Progenitor cell of endocrine pancreas (in vitro differentiated cells): ENCODE measurements around the gene SOD2. TPM values are rescaled to one million over a fixed set of nuclear protein-coding genes. Genes with fewer than 3 reads are reported as not detected.

Experiments
- DNase-seq: peaks from one replicate; pipeline ENCODE4 v3.0.0; 2021; ENCODE audit warnings: low spot score; ENCODE audit not compliant: unreplicated experiment
- H3K27ac Mint-ChIP-seq: 2 replicates; pipeline ENCODE4 v1.8.0; 2021; ENCODE audit warnings: mild to moderate bottlenecking, moderate library complexity, mixed read lengths
- H3K27me3 Mint-ChIP-seq: 2 replicates; pipeline ENCODE4 v1.8.0; 2021; ENCODE audit warnings: mixed read lengths
- H3K36me3 Mint-ChIP-seq: 2 replicates; pipeline ENCODE4 v1.8.0; 2022; ENCODE audit warnings: mixed read lengths; ENCODE audit not compliant: insufficient read depth
- H3K4me1 Mint-ChIP-seq: 2 replicates; pipeline ENCODE4 v1.8.0; 2021; ENCODE audit warnings: low read depth, mixed read lengths
- H3K4me3 Mint-ChIP-seq: 2 replicates; pipeline ENCODE4 v1.8.0; 2021; ENCODE audit warnings: low read depth, mild to moderate bottlenecking, moderate library complexity, mixed read lengths
- H3K9me3 Mint-ChIP-seq: 2 replicates; pipeline ENCODE4 v1.8.0; 2021; ENCODE audit warnings: low read depth, mixed read lengths
- total RNA-seq: library from RNA; stranded (reverse); gene quantifications from 2 replicates; pipeline ENCODE4 v1.2.1, GENCODE V29; 2021
- TF ChIP-seq, protein P1 (sequence below): fragments of 200-600 bp; sonication (generic); IDR thresholded peaks from one replicate; pipeline ENCODE4 v1.5.0; 2021; ENCODE audit warnings: antibody characterized with exemption, mild to moderate bottlenecking; ENCODE audit not compliant: unreplicated experiment

The SOD2 gene
- total RNA-seq, 1 donor from 2014 or later = 68.9 TPM

DNA sequence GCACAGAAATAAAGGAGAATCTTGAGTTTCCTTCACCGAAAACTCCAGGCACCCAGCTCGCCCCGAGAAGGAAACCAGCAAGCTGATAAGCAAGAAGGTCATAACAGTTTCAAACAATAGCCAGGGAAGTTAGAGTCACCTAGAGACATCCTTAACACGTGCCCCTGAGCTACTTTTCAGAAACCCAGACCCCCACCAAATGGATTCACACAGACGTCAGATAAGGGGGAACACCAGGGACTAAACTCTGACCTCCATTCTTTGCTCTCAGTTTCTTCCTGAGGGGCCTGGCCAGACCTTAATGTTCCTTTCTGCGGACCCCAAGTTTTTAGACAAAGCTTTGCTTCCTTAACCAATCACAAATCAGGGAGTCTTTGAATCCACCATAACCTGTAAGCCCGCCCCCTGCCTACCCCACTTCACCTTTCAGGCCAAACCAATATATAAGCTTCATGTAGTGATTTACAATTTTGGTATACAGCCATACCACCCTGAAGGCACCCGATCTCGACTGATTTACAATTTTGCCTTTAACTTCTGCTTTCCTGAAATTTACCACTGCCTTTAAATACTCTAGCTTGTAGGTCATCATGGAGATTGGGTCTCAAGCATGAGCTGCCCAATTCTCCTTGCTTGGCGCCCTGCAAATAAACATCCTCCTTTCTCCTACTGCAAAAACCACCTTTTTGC, 11.7 kb downstream of the SOD2 start:
- Mint-ChIP-seq H3K36me3 (peaks cover 12% of the 10 kb centered on the region), H3K27me3 (no peaks in the 10 kb centered on the region), H3K4me1 (no peaks in the 10 kb centered on the region), H3K4me3 (no peak overlapping the region), H3K9me3 (no peaks in the 10 kb centered on the region), H3K27ac (peak overlapping the region; percentile 84)
- DNase-seq = no peak
- TF ChIP-seq, protein P1, sequence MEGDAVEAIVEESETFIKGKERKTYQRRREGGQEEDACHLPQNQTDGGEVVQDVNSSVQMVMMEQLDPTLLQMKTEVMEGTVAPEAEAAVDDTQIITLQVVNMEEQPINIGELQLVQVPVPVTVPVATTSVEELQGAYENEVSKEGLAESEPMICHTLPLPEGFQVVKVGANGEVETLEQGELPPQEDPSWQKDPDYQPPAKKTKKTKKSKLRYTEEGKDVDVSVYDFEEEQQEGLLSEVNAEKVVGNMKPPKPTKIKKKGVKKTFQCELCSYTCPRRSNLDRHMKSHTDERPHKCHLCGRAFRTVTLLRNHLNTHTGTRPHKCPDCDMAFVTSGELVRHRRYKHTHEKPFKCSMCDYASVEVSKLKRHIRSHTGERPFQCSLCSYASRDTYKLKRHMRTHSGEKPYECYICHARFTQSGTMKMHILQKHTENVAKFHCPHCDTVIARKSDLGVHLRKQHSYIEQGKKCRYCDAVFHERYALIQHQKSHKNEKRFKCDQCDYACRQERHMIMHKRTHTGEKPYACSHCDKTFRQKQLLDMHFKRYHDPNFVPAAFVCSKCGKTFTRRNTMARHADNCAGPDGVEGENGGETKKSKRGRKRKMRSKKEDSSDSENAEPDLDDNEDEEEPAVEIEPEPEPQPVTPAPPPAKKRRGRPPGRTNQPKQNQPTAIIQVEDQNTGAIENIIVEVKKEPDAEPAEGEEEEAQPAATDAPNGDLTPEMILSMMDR = no peak

DNA sequence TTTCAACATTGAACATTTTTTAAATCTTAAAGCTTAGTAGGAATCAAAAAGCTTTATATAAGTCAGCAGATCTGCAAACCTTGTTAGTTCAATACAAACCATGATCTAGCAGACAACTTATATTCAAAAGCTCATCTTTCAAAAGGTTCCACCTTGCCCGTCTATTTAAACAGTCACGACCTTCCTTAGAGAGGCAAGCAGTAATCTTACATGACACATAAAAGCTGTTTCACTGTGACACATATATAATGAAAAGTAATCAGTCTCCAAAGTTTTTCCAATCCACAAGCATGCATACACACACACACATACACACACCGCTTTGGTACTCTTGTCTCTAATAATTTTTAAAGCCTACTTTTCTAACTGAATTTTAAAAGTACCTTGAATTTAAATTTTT, 12.9 kb downstream of the SOD2 start:
- no peak for DNase-seq
- Mint-ChIP-seq H3K9me3 (peaks cover 3% of the 10 kb centered on the region), H3K4me1 (no peaks in the 10 kb centered on the region), H3K4me3 (no peak overlapping the region), H3K27me3 (no peaks in the 10 kb centered on the region), H3K27ac (peak overlapping the region; percentile 56), H3K36me3 (peaks cover 9% of the 10 kb centered on the region)
- TF ChIP-seq, protein P1 = no peak

DNA sequence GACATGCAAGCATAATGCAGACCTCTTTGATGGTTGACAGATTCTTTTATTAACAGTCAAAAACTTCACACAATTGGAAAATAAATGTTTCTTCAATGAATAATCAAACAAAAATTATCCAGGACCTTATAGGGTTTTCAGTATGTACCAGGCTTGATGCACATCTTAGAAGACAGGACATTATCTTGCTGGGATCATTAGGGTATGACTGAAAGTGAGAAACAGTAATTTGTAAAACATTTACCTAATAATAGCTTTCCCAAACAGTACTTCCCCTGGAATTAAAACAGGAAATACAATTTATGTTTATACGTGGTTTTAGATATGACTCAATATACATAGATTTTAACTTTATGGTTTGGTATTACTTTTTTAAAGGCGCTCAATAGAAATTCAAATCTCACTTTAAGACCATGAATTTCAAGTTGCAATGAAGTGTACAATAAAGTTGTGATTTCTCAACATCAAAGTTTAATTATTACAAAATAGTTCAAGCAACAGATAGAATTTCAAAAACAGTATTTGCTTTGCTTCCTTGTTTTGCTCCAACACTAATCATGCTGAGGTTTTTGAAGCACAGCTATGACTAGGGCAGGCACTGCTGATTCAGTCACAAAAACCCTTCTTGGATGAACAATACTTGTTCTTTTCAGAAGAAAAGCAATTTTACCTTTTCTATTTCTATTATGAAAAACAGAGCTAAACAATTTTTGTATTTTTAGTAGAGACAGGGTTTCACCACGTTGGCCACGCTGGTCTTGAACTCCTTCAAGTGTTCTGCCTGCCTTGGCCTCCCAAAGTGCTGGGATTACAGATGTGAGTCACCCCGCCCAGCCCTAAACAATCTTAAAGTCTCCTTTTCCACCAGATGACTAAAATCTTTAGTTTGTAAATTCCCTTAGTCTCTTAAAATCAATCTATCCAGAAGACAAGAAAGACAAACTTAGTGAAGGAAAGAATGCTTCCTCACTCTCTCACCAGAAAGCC, 13.7 kb downstream of the SOD2 start:
- no peaks in the 10 kb centered on the region for H3K27me3 Mint-ChIP-seq
- no peak for DNase-seq
- H3K9me3 Mint-ChIP-seq = peaks cover 3% of the 10 kb centered on the region
- peaks cover 7% of the 10 kb centered on the region for H3K36me3 Mint-ChIP-seq
- no peaks in the 10 kb centered on the region for H3K4me1 Mint-ChIP-seq
- H3K27ac Mint-ChIP-seq = peak overlapping the region; percentile 56
- no peak overlapping the region for H3K4me3 Mint-ChIP-seq
- TF ChIP-seq, protein P1 = no peak

DNA sequence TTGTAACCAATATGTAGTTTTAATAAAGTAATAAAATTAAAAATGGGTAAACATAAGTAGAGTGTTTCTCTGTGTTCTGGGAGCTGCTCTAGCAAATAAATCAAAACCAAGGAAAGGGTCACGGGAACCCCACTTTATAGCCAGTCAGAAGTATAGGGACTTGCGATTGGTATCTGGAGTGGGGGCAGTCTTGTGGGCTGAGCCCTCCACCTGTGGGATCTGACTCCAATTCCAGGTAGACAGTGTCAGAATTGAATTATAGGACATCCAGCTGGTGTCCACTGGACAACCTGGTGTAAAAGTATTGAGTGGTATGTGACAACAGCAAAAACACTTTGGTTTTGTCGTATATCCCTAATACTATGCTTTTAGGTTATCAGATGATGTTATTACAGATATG, 14.5 kb downstream of the SOD2 start:
- no peak for DNase-seq
- TF ChIP-seq, protein P1 = no peak
- Mint-ChIP-seq H3K36me3 (peaks cover 7% of the 10 kb centered on the region), H3K9me3 (peaks cover 4% of the 10 kb centered on the region), H3K4me1 (no peaks in the 10 kb centered on the region), H3K27me3 (no peaks in the 10 kb centered on the region), H3K27ac (no peak overlapping the region), H3K4me3 (no peak overlapping the region)

DNA sequence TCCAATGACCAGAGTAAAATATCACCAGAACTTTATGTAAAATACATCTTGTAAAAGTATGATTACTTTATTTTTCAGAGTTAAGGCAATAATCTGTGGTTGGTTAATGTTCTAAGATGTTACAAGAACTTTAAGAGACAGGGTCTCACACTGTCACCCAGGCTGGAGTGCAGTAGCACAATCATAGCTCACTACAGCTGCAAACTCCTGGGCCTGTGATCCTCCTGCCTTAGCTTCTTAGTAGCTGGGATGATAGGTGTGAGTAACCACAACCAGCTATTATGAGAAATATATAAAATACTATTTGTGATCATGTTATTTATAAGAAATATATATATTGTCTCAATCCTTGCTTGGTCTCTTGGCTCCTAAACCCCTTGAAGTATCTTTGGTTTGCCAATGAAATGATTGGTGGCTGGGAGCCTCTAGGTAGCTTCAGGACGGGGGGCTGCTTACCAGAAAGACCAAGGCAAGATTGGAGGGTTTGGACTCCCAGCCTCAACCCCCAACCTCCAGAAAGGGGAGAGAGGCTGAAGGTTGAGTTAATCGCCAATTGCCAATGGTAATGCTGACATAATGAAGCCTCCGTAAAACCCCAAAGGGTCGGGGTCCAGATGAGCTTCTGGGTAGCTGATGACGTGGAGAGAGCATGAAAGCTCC, 15.4 kb downstream of the SOD2 start:
- no peak overlapping the region for H3K27ac Mint-ChIP-seq
- H3K4me1 Mint-ChIP-seq = no peaks in the 10 kb centered on the region
- H3K9me3 Mint-ChIP-seq = peaks cover 6% of the 10 kb centered on the region
- no peak overlapping the region for H3K4me3 Mint-ChIP-seq
- peaks cover 8% of the 10 kb centered on the region for H3K36me3 Mint-ChIP-seq
- no peak for DNase-seq
- TF ChIP-seq, protein P1 = no peak
- H3K27me3 Mint-ChIP-seq = no peaks in the 10 kb centered on the region
